Activated T-helper 1 cell treated with anti-CD3 and anti-CD28 coated beads, Interleukin-2, amount 50 U/mL, for 16 hours (primary cell): ENCODE results near the gene TNFAIP6.
"Not testable (repeated sequence)": the region's sequence is repeated elsewhere in the genome, so short reads cannot be mapped to it uniquely, and the experiment has no call there.

ENCODE experiments used
- DNase-seq, 2 donors: peaks; one replicate each; pipeline ENCODE4 v3.0.0-alpha.2; 2020; ENCODE audit warnings: low read depth in 1 of 2, low spot score in 1 of 2

The TNFAIP6 gene

DNA sequence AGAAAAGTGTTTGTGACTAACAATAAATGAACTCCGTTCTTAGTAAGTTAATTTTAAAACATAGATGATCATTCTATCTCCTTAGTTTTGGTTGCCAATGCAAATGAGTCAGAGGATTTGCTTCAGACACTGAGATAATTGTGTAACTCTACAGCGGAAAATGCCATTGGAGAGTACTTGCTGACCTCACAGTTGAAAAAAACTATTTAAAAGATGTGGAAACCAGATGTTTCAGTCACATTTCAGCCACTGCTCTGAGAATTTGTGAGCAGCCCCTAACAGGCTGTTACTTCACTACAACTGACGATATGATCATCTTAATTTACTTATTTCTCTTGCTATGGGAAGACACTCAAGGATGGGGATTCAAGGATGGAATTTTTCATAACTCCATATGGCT, at the start of gene TNFAIP6:
Gene TNFAIP6 (plus strand): TSS at position 234 of the 400 bp plus-strand sequence. CDS start 75 bp downstream, at position 309.
- DNase-seq, result no peak

GRCh38 chr2:151310313-151310712, 47.1 kb upstream of the TNFAIP6 start:
- not testable (repeated sequence) for DNase-seq

DNA sequence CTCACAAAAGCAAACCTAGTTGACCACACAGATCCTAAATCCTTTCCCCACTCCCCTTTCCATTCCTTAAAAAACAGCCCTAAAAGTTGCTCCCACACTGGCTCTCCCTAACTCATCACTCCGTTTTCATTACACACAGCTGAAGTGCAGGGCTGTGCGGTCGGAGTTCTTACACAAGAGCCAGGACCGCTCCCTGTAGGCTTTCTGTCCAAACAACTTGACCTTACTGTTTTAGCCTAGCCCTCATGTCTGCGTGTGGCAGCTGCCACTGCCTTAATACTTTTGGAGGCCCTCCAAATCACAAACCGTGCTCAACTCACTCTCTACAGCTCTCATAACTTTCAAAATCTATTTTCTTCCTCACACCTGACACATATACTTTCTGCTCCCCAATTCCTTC, 45.0 kb upstream of the TNFAIP6 start:
- not testable (repeated sequence) for DNase-seq

- no peak for DNase-seq
These were observed 42.0 kb upstream of the TNFAIP6 start for GRCh38 chr2:151315381-151315903.

GRCh38 chr2:151325581-151326095, 31.8 kb upstream of the TNFAIP6 start:
- no peak for DNase-seq

DNA sequence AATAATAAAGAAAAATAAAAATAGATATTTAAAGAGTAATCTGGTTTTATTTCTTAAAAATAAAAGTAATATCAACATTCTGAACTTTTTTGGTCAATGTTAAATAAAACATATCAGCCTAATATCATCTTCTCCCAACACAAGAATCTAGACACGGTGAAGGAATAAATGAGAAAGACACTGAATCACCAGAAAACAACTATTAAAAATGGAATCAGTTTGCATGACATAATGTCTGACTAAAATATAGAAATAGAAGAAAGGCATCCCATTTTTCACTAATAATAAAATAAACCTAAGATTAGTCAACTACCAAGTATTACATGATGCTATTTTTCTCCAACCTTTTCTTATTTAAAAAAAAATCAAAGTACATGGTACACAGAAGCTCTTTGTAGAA, 30.8 kb upstream of the TNFAIP6 start:
- no peak for DNase-seq

GRCh38 chr2:151329998-151330397, 27.4 kb upstream of the TNFAIP6 start:
- no peak for DNase-seq

DNA sequence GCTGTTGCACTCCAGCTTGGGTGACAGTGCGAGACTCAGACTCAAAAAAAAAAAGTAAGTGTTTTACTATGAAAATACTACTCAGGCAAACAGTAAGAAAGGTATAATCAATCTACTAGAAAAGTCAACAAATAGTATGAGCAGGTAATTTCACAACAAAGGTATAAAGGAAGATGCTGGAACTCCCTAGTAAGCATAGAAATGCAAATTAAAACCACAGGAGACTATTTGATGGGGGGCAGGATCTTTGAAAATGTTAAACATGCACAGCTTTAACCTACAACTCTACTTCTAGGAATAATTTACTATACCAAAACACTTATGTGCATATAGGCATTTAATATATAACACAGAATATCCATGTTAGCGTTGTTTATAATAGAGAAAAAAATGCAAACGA, 24.3 kb upstream of the TNFAIP6 start:
- DNase-seq, result no peak

DNA sequence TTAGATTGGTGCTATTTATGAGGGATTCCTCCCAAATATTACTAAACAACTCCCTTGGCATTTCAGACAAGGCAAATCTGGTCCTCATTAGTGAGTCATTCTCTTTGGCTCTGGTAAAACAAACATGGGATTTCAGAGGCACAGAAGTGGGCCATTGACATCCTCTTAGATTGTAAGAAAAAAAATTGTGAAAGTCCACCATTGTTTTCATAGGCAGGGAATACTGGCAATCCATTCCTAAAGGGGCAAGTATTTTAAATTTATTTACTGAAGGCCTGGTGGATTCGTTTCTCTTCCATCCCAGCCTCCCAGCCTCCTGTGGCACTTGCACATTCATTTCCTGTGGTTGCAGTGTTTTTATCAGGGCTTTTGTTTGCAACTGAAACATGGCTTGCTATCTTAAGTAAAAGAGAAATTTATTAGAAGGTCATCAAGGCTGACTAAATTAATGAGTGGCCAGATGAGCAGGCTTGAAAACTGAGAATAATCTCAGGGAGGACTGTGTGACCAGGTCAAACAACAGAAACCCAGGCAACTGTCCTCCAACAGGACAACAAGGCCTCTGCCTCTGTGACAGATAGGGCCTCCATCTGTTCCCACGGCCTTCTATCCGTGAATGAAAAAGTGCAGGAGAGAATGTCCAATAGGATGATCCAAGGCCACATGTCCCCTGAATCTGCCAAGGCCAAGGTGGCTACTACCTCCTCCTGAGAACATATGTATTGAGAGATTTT, 23.1 kb upstream of the TNFAIP6 start:
- no peak for DNase-seq

DNA sequence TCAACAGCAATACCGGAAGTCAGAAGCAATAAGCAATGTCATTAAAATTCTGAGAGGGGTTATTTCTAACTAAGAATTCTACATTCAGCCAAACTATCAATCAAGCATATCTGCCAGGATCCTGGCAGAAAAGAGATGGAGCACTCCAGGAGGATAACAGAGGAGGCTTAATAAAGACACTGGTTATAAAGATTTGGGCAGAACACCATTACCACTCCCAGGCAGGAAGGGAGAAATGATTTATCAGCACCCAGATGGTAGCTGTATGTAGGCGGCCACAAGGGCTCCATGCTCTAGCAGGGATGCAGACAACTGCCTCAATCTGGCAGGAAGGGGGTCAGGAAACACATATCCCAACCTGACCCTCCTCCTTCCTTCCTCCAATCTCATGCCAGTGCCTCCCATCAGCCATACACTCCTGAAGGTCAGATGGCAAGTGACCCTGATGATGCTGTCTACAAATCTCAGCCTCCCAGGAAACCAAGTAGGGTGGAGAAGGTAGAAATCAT, 20.5 kb upstream of the TNFAIP6 start:
- no peak for DNase-seq

DNA sequence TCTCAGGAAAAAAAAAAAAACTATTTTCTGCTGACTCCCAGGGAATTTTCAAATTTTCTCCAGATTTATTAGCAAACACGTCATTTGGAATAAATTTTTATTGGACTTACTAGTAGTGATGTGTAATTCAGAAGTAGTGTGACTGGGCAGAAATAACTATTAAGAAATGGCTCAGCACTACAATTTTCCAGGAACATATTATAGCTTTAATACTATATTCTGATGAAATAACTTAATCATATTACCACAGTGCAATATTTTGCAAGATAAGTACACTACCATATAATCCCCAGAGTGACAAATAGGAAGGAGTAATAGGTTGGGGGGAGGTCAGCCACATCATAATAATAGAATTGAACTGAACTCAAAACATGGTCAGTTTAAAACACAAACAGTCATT, 19.7 kb upstream of the TNFAIP6 start:
- DNase-seq, result no peak

- DNase-seq, result no peak
These were observed 19.3 kb upstream of the TNFAIP6 start for GRCh38 chr2:151338115-151338514.

DNA sequence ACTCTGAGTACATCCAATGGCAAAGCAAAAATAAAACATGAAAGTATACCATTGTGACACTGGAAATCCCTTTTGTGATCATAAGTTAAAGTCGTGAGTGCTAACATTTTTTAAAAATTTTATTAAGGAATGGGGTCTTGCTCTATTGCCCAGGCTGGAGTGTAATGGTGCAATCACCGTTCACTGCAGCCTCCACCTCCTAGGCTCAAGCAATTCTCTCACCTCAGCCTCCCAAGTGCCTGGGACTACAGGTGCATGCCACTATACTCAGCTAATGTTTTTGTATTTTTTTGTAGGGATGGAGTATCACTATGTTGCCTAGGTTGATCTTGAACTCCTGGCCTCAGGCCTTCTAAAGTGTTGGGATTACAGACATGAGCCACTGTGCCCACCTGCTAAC, 14.3 kb upstream of the TNFAIP6 start:
- DNase-seq, result no peak

GRCh38 chr2:151344191-151344590, 13.2 kb upstream of the TNFAIP6 start:
- not testable (repeated sequence) for DNase-seq

DNA sequence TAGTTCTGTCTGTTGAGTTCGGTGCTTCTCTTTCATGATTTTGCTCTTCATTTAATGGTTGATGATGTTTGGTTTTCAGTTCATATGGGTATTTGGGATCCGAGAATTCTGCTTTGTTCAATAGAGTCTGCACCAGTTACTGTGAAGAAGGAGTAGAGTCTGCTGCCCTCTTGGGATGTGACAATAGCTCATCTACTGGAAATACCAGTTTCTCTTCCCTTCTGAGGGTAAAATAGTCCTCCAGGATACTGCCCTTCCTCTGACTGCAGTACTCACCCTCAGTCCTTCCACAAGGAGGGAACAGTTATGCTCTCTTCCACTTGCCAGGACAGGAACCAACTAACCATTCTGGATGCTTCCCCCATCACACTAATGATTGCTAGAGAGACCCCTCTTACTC, 12.5 kb upstream of the TNFAIP6 start:
- no peak for DNase-seq

- DNase-seq, result no peak
These were observed 10.1 kb upstream of the TNFAIP6 start for GRCh38 chr2:151347294-151347693.

- DNase-seq, result no peak
These were observed 9.5 kb upstream of the TNFAIP6 start for GRCh38 chr2:151347906-151348305.

GRCh38 chr2:151350579-151351195, 6.7 kb upstream of the TNFAIP6 start:
- no peak for DNase-seq

GRCh38 chr2:151353995-151354394, 3.4 kb upstream of the TNFAIP6 start:
- no peak for DNase-seq

DNA sequence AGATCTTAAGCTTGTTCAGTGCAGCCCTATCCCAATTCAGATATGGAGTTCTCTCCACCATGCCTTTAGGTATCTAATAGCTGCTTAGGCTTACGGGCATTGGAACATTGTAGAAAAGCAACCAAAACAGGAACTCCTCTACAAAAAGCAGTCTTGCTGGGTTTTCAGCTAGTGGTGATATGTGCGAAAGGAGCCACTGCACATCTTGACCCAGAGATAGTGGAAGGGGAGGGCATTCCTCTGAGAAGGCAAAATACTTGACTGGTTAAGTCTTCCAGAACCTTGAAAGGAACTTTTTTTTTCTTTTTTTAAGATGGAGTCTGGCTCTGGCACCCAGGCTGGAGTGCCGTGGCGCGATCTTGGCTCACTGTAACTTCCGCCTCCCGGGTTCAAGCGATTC, 2.6 kb upstream of the TNFAIP6 start:
- no peak for DNase-seq

DNA sequence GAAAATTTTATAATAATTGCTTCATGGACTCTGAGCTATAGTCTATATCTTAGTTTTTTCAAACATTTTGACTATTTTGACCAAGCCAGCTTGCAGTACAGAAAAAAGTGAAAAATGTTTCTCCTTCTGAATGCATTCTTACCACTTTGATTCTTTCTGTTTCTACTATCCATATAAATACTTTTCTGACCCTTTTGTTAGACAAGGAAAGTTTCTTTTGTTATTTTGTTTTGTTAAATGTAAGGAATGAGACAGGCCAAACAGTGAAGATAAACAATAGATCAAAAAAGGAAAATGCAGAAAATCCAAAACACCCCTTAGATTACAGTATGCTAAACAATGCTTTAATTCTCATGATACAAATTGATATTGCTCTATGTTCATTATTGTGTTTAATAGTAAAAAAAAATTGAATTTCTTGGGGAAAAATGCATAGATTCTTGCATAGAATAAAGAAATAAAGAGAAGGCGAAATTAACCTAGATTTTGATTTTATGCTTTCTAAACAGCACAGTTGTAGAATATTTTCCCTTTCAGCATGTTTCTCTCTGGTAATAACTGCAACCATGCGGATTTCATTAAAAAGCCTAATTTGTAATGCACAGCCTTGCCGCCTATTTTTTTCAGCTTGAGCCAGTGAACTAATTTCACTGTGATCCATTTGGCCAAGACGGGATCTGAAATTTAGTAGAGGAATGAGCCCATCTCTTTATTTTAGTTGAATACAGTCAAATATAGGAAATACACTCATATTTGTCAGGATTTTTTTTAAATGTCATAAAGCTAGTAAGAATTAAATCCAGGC, 976 bp downstream of the TNFAIP6 start:
- DNase-seq, result no peak
